Fibroblast of the aortic adventitia (primary cell): Measurements from ENCODE around the gene PDPN. TPM values are rescaled to one million over a fixed set of nuclear protein-coding genes. Genes with fewer than 3 reads are reported as not detected.

ENCODE experiments used
- DNase-seq: peaks from one replicate; pipeline ENCODE4 v3.0.0-alpha.2; 2010; ENCODE audit warnings: low read depth
- H3K4me3 ChIP-seq: 2 replicates; pipeline ENCODE4 v1.5.1; 2011; ENCODE audit warnings: low read depth, mild to moderate bottlenecking, control low read depth, low read length, moderate library complexity
- CTCF ChIP-seq: IDR thresholded peaks from 2 replicates; pipeline ENCODE4 v1.5.1; 2011; ENCODE audit warnings: mild to moderate bottlenecking, low read length, control low read depth, inconsistent platforms; ENCODE audit not compliant: insufficient read depth
- total RNA-seq: library from RNA; depleted of rRNA; stranded (reverse); fragments of >200 nt; gene quantifications from 2 replicates; pipeline ENCODE4 v1.2.3, GENCODE V29; 2012; ENCODE audit warnings: low replicate concordance

The PDPN gene
- total RNA-seq, 1 donor, result 2.0 TPM

- no peak for TF ChIP-seq CTCF
- DNase-seq, result no peak
Measured at GRCh38 chr1:13642306-13643004, 58.8 kb downstream of the PDPN start.

GRCh38 chr1:13643017-13643416 is 59.4 kb downstream of the PDPN start:
- H3K4me3 ChIP-seq, result no peak overlapping the region
- no peak for TF ChIP-seq CTCF
- no peak for DNase-seq

More at GRCh38 chr1:13642306-13643004, 58.8 kb downstream of the PDPN start:
- no peak overlapping the region for H3K4me3 ChIP-seq

- DNase-seq, result no peak
- no peak for TF ChIP-seq CTCF
- no peak overlapping the region for H3K4me3 ChIP-seq
Measured at GRCh38 chr1:13646521-13646920, 62.9 kb downstream of the PDPN start.

GRCh38 chr1:13651279-13651678 is 67.6 kb downstream of the PDPN start:
- peak; percentile 7 for DNase-seq
- TF ChIP-seq CTCF, result no peak
- no peak overlapping the region for H3K4me3 ChIP-seq

GRCh38 chr1:13652238-13652637 is 68.6 kb downstream of the PDPN start:
- no peak overlapping the region for H3K4me3 ChIP-seq
- no peak for DNase-seq
- TF ChIP-seq CTCF, result no peak

- no peak overlapping the region for H3K4me3 ChIP-seq
- peak; percentile 59 for DNase-seq
- no peak for TF ChIP-seq CTCF
Measured at GRCh38 chr1:13661539-13661938, 77.9 kb downstream of the PDPN start.

GRCh38 chr1:13662493-13662892 is 78.9 kb downstream of the PDPN start:
- H3K4me3 ChIP-seq, result no peak overlapping the region
- TF ChIP-seq CTCF, result no peak
- DNase-seq, result peak; percentile 73
